Tibial artery (tissue), 4 donors: ENCODE data around the gene NTN1.

Experiments used
- DNase-seq, 2 donors: peaks; one replicate each; pipeline ENCODE4 v3.0.0-alpha.2; 2019
- H3K27ac ChIP-seq, 2 donors: fragments of 200-600 bp; sonication (generic) in 1 of 2; 1 replicate in 1 of 2; 2 replicates in 1 of 2; pipeline ENCODE4 v1.5.1; 2018 to 2019; ENCODE audit warnings: mild to moderate bottlenecking in 1 of 2
- H3K27me3 ChIP-seq, 2 donors: fragments of 200-600 bp; sonication (generic) in 1 of 2; one replicate each; pipeline versions ENCODE4 v1.5.1 to v1.6.0; 2016 to 2019
- H3K36me3 ChIP-seq, 3 donors: fragments of 200-600 bp; sonication (generic) in 2 of 3; one replicate each; pipeline ENCODE4 v1.5.1; 2016 to 2019; ENCODE audit warnings: mild to moderate bottlenecking in 2 of 3
- H3K4me1 ChIP-seq, 4 donors: fragments of 200-600 bp; sonication (generic) in 2 of 4; 1 replicate in 3 of 4; 2 replicates in 1 of 4; pipeline ENCODE4 v1.5.1; 2016 to 2019
- H3K4me3 ChIP-seq, 2 donors: fragments of 200-600 bp; sonication (generic) in 1 of 2; 1 replicate in 1 of 2; 2 replicates in 1 of 2; pipeline ENCODE4 v1.5.1; 2018 to 2019; ENCODE audit warnings: mild to moderate bottlenecking in 2 of 2
- H3K9me3 ChIP-seq, 3 donors: fragments of 200-600 bp; sonication (generic) in 1 of 3; one replicate each; pipeline ENCODE4 v1.5.1; 2016 to 2019
- CTCF ChIP-seq, 2 experiments: fragments of 200-600 bp in 1 of 2; fragments of 450-650 bp in 1 of 2; IDR thresholded peaks; one replicate each; pipeline ENCODE4 v1.5.1; 2017 to 2019; ENCODE audit warnings: antibody characterized with exemption in 2 of 2, mild to moderate bottlenecking in 1 of 2, moderate library complexity in 1 of 2
- intact Hi-C: fragments of 100-400 bp; cut with DNase I; formaldehyde crosslinking; loops from one replicate; pipeline ENCODE4 v1.15.0; 2023; ENCODE audit warnings: low total_unique reads

The NTN1 gene

GRCh38 chr17:9004132-9004960 is 17.0 kb upstream of the NTN1 start:
- H3K27ac ChIP-seq: peak overlapping the region in 1 of 2 donors; percentile 60
- no peaks in the 10 kb centered on the region for H3K36me3 ChIP-seq
- peak overlapping the region; percentile 57 to 60 for H3K4me3 ChIP-seq
- TF ChIP-seq CTCF (IDR thresholded peaks at IDR 0.05): no peak
- intact Hi-C loops: loop anchor here (10.0 kb wide), 1 partner anchor 170 kb away; no protein-coding TSS in a partner anchor
- no peaks in the 10 kb centered on the region for H3K9me3 ChIP-seq
- peaks cover 0 to 19% (median 14%) of the 10 kb centered on the region in 4 donors for H3K4me1 ChIP-seq
- peaks cover 0 to 33% of the 10 kb centered on the region in 2 donors for H3K27me3 ChIP-seq
- DNase-seq: no peak

- intact Hi-C loops: loop anchor here (10.0 kb wide), 1 partner anchor 170 kb away; no protein-coding TSS in a partner anchor
- DNase-seq: no peak
- TF ChIP-seq CTCF (IDR thresholded peaks at IDR 0.05): no peak
- Histone ChIP-seq H3K9me3 (no peaks in the 10 kb centered on the region), H3K4me3 (no peak overlapping the region), H3K27ac (no peak overlapping the region), H3K4me1 (peaks cover 0 to 19% (median 14%) of the 10 kb centered on the region in 4 donors), H3K36me3 (no peaks in the 10 kb centered on the region), H3K27me3 (peaks cover 0 to 33% of the 10 kb centered on the region in 2 donors)
Observed at GRCh38 chr17:9004961-9005285, 16.4 kb upstream of the NTN1 start.

GRCh38 chr17:9006175-9006767 is 15.0 kb upstream of the NTN1 start:
- no peak for TF ChIP-seq CTCF (IDR thresholded peaks at IDR 0.05)
- intact Hi-C loops: loop anchor here (10.0 kb wide), 1 partner anchor 169 kb away; no protein-coding TSS in a partner anchor
- Histone ChIP-seq H3K4me1 (peaks cover 0 to 19% (median 14%) of the 10 kb centered on the region in 4 donors), H3K27ac (no peak overlapping the region), H3K36me3 (no peaks in the 10 kb centered on the region), H3K4me3 (no peak overlapping the region), H3K27me3 (peaks cover 0 to 33% of the 10 kb centered on the region in 2 donors), H3K9me3 (no peaks in the 10 kb centered on the region)
- DNase-seq: no peak

- no peaks in the 10 kb centered on the region for H3K36me3 ChIP-seq
- H3K4me1 ChIP-seq: peaks cover 0 to 19% (median 14%) of the 10 kb centered on the region in 4 donors
- no peak for DNase-seq
- H3K27ac ChIP-seq: no peak overlapping the region
- no peaks in the 10 kb centered on the region for H3K9me3 ChIP-seq
- H3K27me3 ChIP-seq: peaks cover 0 to 33% of the 10 kb centered on the region in 2 donors
- TF ChIP-seq CTCF (IDR thresholded peaks at IDR 0.05): no peak
- intact Hi-C loops: loop anchor here (10.0 kb wide), 1 partner anchor 168 kb away; no protein-coding TSS in a partner anchor
- H3K4me3 ChIP-seq: no peak overlapping the region
Observed at GRCh38 chr17:9007052-9007714, 14.1 kb upstream of the NTN1 start.

GRCh38 chr17:9009096-9009495 is 12.2 kb upstream of the NTN1 start:
- H3K4me3 ChIP-seq: no peak overlapping the region

More at GRCh38 chr17:9009096-9009495, 12.2 kb upstream of the NTN1 start:
- Histone ChIP-seq H3K27ac (no peak overlapping the region), H3K27me3 (peaks cover 0 to 23% of the 10 kb centered on the region in 2 donors), H3K4me1 (peaks cover 0 to 6% (median 5%) of the 10 kb centered on the region in 4 donors), H3K9me3 (no peaks in the 10 kb centered on the region), H3K36me3 (no peaks in the 10 kb centered on the region)
- peak in 1 of 2 donors; percentile 29 for DNase-seq
- no peak for TF ChIP-seq CTCF (IDR thresholded peaks at IDR 0.05)
- intact Hi-C loops: loop anchor here (10.0 kb wide), 1 partner anchor 166 kb away; no protein-coding TSS in a partner anchor
